Ascending aorta (tissue), 2 donors: Measurements from ENCODE around the gene NUAK2. TPM values are rescaled to one million over a fixed set of nuclear protein-coding genes. Genes with fewer than 3 reads are reported as not detected.

Experiments used
- DNase-seq, 2 donors: peaks; one replicate each; pipeline ENCODE4 v3.0.0-alpha.2; 2019; ENCODE audit warnings: low spot score in 2 of 2
- H3K27ac ChIP-seq, 2 donors: fragments of 200-600 bp; sonication (generic); one replicate each; pipeline ENCODE4 v1.5.1; 2016 to 2017; ENCODE audit warnings: mild to moderate bottlenecking in 1 of 2
- H3K27me3 ChIP-seq: fragments of 200-600 bp; sonication (generic); one replicate; pipeline ENCODE4 v1.5.1; 2017
- H3K36me3 ChIP-seq, 2 donors: fragments of 200-600 bp; sonication (generic); one replicate each; pipeline ENCODE4 v1.5.1; 2016
- H3K4me1 ChIP-seq, 2 donors: fragments of 200-600 bp; sonication (generic); one replicate each; pipeline ENCODE4 v1.5.1; 2016 to 2017; ENCODE audit warnings: mild to moderate bottlenecking in 1 of 2
- H3K4me3 ChIP-seq, 2 donors: fragments of 200-600 bp; sonication (generic); one replicate each; pipeline ENCODE4 v1.5.1; 2016 to 2017; ENCODE audit warnings: mild to moderate bottlenecking in 1 of 2
- H3K9me3 ChIP-seq, 2 donors: fragments of 200-600 bp; sonication (generic); one replicate each; pipeline ENCODE4 v1.5.1; 2016
- intact Hi-C: fragments of 100-400 bp; cut with DNase I; formaldehyde crosslinking; loops from one replicate; pipeline ENCODE4 v1.15.1; 2023
- total RNA-seq: library from RNA; depleted of rRNA; stranded (reverse); fragments of >200 nt; gene quantifications from one replicate; pipeline ENCODE4 v1.1.0, GENCODE V29; 2016
- TF ChIP-seq, protein P1 (sequence below), 3 experiments: fragments of 200-600 bp in 2 of 3; fragments of 450-650 bp in 1 of 3; sonication (generic) in 2 of 3; IDR thresholded peaks; one replicate each; pipeline ENCODE4 v1.5.1; 2016 to 2019; ENCODE audit warnings: antibody characterized with exemption in 3 of 3, mild to moderate bottlenecking in 1 of 3, moderate library complexity in 1 of 3

Gene NUAK2
- total RNA-seq, 1 donor from 2014 or later = 0.85 TPM

DNA sequence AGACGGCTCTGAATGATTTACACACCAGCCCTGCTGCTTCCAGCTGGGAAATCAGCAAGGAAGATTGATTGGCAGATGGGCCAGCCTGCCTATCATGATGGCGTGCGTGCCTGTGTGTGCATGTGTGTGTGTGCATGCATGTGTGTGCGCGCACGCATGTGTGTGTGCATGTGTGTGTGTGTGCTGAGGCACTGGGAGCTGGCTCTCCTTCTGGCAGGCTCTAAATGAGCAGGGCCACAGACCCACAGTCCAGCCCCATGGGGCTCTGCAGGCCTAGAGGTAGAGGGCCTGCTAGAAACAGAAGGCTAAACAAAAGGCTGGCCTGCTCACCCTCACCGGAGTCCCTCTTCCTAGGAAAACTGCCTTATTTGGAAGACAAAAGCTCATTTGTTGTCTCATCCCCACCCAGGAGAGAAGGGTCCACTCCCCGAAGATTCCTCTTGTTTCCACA is 29.2 kb upstream of the NUAK2 start:
- DNase-seq = no peak
- H3K27me3 ChIP-seq = no peaks in the 10 kb centered on the region
- H3K4me1 ChIP-seq = no peaks in the 10 kb centered on the region
- no peaks in the 10 kb centered on the region for H3K9me3 ChIP-seq
- H3K4me3 ChIP-seq = no peak overlapping the region
- no peaks in the 10 kb centered on the region for H3K36me3 ChIP-seq
- TF ChIP-seq, protein P1, sequence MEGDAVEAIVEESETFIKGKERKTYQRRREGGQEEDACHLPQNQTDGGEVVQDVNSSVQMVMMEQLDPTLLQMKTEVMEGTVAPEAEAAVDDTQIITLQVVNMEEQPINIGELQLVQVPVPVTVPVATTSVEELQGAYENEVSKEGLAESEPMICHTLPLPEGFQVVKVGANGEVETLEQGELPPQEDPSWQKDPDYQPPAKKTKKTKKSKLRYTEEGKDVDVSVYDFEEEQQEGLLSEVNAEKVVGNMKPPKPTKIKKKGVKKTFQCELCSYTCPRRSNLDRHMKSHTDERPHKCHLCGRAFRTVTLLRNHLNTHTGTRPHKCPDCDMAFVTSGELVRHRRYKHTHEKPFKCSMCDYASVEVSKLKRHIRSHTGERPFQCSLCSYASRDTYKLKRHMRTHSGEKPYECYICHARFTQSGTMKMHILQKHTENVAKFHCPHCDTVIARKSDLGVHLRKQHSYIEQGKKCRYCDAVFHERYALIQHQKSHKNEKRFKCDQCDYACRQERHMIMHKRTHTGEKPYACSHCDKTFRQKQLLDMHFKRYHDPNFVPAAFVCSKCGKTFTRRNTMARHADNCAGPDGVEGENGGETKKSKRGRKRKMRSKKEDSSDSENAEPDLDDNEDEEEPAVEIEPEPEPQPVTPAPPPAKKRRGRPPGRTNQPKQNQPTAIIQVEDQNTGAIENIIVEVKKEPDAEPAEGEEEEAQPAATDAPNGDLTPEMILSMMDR (IDR thresholded peaks at IDR 0.05) = no peak
- H3K27ac ChIP-seq = no peak overlapping the region
- intact Hi-C loops = no loop called here

DNA sequence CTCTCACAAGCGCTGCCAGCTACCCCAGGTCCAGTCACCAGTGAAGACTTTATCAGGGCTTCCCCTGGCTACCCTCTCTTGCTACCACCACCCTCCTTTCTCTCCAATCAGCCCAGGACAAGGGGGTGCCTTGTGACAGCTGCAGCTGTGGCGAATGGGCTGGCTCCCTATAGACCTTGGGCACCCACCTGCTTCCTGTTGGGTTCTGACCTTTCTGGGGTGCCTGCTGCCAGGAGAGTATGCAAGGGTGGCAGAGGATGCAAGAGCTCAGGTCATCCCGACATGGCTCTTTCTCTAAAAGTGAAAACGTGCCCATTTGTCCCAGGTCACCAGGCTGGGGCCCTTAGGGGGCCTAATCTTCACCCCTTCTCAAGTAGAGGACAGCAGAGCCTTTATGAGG is 28.6 kb upstream of the NUAK2 start:
- H3K27me3 ChIP-seq = no peaks in the 10 kb centered on the region
- no peaks in the 10 kb centered on the region for H3K4me1 ChIP-seq
- intact Hi-C loops = no loop called here
- no peak overlapping the region for H3K27ac ChIP-seq
- no peaks in the 10 kb centered on the region for H3K36me3 ChIP-seq
- H3K4me3 ChIP-seq = no peak overlapping the region
- TF ChIP-seq, protein P1 (IDR thresholded peaks at IDR 0.05) = no peak
- no peak for DNase-seq
- H3K9me3 ChIP-seq = no peaks in the 10 kb centered on the region

DNA sequence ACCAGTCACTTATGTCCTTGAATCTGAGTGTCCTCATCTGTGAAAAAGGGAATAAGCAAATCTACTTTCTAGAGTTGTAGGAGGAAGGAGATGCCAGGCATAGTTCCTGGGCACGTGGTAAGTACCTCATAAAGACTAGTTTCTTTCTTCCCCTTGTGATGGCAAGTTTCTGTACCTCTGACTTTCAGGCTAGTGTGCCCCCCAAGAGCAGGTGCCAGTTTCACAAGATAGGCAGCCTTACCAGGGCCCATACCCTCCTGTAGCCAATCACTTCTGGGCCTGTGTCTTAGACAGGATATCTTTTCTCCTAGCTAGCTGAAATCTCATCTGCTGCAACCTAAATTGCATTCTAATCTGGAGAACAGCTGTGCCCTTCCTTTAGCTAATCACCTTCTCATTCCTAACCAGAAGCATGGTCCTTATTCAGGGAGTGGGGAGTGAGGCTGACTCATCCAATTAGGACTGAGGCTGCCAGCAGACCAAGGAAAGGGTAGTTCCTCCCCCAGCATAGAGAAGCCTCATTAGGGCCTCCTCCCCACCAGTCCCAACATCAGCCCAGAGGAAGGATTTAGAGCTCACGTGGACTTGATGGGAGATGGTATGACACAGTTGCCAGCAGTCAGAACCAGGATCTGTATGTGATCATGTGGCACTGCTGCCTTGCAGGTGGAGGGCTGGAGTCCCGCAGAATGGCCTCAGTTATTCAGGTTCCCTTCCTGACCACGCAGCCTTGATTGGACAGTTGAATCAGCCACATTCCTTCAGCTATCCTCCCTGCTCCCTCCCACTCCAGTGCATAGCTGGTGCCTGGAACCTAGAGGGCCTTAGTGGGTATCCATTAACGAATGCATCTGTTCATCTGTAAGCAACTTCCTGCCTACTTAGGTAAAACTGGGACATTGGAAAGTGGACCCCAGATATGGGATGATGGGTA is 27.3 kb upstream of the NUAK2 start:
- Histone ChIP-seq H3K4me3 (no peak overlapping the region), H3K36me3 (no peaks in the 10 kb centered on the region), H3K27me3 (no peaks in the 10 kb centered on the region), H3K4me1 (peaks cover 4 to 5% of the 10 kb centered on the region in 2 donors), H3K27ac (no peak overlapping the region), H3K9me3 (no peaks in the 10 kb centered on the region)
- intact Hi-C loops = no loop called here
- TF ChIP-seq, protein P1 (IDR thresholded peaks at IDR 0.05) = no peak
- no peak for DNase-seq

DNA sequence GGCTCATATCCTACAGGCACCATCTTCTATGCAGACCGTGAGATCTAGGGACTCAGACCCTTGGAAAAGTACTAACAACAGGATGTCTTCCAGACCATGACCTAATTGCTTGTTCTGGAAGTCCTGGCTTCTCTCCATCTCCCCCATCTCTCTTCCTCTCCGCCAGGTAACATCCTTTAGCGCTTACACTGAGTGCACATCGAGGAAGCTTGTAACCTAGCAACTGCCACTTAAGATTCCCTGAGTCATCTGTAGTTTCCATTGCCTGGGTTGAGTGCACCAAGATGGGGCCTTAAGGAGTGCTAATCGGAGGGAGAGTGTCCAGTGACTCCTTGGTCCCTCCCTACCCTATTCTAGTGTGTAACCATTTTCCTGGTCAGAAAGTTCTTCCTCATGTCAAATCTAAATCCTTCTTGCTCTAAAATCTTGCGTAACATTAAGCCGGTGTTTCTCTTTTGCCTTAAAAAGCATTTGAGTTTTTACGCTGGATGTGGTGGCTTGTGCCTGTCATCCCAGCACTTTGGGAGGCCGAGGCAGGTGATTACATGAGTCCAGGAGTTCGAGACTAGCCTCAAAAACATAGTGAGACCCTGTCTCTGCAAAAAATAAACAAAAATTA is 25.5 kb upstream of the NUAK2 start:
- peaks cover 7% of the 10 kb centered on the region for H3K27me3 ChIP-seq
- intact Hi-C loops = no loop called here
- H3K27ac ChIP-seq = no peak overlapping the region
- DNase-seq = no peak
- H3K4me3 ChIP-seq = no peak overlapping the region
- peaks cover 9% of the 10 kb centered on the region in 2 donors for H3K4me1 ChIP-seq
- H3K9me3 ChIP-seq = no peaks in the 10 kb centered on the region
- TF ChIP-seq, protein P1 (IDR thresholded peaks at IDR 0.05) = no peak
- no peaks in the 10 kb centered on the region for H3K36me3 ChIP-seq

DNA sequence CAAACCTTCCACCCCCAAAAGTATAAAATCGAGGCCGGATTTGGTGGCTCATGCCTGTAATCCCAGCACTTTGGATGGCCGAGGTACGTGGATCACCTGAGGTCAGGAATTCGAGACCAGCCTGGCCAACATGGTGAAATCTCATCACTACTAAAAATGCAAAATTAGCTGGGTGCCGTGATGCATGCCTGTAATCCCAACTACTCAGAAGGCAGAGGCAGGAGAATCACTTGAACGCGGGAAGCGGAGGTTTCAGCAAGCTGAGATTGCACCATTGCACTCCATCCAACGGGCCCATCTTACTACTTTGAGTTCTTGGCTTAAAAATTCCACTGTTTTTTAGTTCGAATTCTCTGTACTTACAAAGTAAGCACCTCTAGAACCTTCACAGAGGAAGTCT is 24.2 kb upstream of the NUAK2 start:
- Histone ChIP-seq H3K36me3 (no peaks in the 10 kb centered on the region), H3K27me3 (peaks cover 7% of the 10 kb centered on the region), H3K4me3 (no peak overlapping the region), H3K27ac (no peak overlapping the region), H3K9me3 (no peaks in the 10 kb centered on the region), H3K4me1 (peaks cover 9% of the 10 kb centered on the region in 2 donors)
- TF ChIP-seq, protein P1 (IDR thresholded peaks at IDR 0.05) = no peak
- intact Hi-C loops = no loop called here
- no peak for DNase-seq
